ENCODE results near the gene LMTK3. TPM values are rescaled to one million over a fixed set of nuclear protein-coding genes. Genes with fewer than 3 reads are reported as not detected.
"Not testable (repeated sequence)": the region's sequence is repeated elsewhere in the genome, so short reads cannot be mapped to it uniquely, and the experiment has no call there.

Gene LMTK3
- total RNA-seq, 1 donor from 2014 or later: 4.2 TPM

DNA sequence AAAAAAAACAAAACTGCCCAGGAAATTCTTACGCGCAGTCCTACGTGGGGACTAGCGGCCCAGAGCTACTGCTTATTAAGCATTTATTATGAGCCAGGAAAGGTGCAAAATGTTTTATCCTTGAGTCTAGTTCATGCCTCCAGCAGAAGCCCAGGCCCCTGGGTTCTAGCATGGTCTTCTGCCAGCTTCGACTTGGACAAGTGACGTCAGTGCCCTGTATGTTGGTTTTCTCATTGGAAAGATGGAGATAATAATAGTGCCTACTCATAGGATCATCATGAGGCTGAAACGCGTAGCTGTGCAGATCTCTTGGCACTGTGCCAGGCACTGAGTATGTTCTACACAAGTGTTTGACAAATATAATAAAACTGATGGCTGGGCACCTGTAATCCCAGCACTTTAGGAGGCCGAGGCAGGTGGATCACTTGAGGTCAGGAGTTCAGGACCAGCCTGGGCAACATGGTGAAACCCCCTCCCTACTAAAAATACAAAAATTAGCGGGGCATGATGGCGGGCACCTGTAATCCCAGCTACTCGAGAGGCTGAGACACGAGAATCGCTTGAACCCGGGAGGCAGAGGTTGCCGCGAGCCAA lies 28.0 kb upstream of the LMTK3 start:
- DNase-seq (ENCODE audit: low read depth): no peak
- TF ChIP-seq, protein P1, sequence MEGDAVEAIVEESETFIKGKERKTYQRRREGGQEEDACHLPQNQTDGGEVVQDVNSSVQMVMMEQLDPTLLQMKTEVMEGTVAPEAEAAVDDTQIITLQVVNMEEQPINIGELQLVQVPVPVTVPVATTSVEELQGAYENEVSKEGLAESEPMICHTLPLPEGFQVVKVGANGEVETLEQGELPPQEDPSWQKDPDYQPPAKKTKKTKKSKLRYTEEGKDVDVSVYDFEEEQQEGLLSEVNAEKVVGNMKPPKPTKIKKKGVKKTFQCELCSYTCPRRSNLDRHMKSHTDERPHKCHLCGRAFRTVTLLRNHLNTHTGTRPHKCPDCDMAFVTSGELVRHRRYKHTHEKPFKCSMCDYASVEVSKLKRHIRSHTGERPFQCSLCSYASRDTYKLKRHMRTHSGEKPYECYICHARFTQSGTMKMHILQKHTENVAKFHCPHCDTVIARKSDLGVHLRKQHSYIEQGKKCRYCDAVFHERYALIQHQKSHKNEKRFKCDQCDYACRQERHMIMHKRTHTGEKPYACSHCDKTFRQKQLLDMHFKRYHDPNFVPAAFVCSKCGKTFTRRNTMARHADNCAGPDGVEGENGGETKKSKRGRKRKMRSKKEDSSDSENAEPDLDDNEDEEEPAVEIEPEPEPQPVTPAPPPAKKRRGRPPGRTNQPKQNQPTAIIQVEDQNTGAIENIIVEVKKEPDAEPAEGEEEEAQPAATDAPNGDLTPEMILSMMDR (conservative IDR thresholded peaks at IDR 0.05; ENCODE audit: low read depth, low read length): no peak
- H3K4me3 ChIP-seq (ENCODE audit: low read depth, low read length): no peak overlapping the region

DNA sequence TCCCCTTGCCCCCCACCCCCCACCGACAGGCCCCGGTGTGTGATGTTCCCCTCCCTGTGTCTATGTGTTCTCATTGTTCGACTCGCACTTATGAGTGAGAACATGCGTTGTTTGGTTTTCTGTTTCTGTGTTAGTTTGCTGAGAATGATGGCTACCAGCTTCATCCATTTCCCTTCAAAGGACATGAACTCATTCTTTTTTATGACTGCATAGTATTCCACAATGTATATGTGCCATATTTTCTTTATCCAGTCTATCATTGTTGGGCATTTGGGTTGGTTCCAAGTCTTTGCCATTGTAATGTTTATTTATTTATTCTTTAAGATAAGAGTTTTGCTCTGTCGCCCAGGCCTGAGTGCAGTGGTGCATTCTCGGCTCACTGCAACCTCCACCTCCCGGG lies 26.4 kb upstream of the LMTK3 start:
- H3K4me3 ChIP-seq (ENCODE audit: low read depth, low read length); DNase-seq (ENCODE audit: low read depth): not testable (repeated sequence)

DNA sequence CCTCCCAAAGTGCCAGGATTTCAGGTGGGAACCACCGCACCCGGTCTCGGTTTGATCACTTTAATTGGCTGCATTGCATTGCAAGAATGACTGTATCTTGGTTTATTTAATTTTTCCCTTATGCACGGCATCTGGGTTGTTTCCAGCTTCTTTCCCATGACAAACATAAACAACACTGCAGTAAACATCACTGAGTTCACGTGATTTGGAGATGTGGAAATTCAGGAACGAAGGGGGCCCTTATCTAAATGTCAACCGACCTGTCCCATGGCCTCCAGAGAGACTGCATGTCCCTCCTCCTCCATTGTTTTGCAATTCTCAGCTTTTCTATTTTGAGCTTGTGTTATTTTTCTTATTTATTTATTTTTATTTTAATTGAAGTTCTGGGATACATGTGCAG lies 25.9 kb upstream of the LMTK3 start:
- DNase-seq (ENCODE audit: low read depth): no peak
- no peak overlapping the region for H3K4me3 ChIP-seq (ENCODE audit: low read depth, low read length)
- TF ChIP-seq, protein P1 (conservative IDR thresholded peaks at IDR 0.05; ENCODE audit: low read depth, low read length): no peak

DNA sequence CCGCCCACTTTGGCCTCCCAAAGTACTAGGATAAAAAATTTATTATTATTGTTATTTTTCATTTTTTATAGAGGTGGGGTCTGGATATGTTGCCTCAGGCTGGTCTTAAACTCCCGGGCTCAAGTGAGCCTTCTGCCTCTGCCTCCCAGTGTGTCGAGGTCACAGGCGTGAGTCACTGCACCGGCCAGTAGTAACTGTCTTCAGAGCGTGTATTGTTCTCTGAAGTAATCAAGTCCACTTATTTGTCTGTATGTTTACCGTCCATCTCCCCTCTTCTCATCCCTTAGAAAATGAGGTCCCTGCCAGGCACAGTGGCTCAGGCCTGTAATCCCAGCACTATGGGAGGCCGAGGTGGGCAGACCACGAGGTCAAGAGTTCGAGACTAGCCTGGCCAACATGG lies 22.1 kb upstream of the LMTK3 start:
- H3K4me3 ChIP-seq (ENCODE audit: low read depth, low read length): no peak overlapping the region
- TF ChIP-seq, protein P1 (conservative IDR thresholded peaks at IDR 0.05; ENCODE audit: low read depth, low read length): no peak
- no peak for DNase-seq (ENCODE audit: low read depth)

DNA sequence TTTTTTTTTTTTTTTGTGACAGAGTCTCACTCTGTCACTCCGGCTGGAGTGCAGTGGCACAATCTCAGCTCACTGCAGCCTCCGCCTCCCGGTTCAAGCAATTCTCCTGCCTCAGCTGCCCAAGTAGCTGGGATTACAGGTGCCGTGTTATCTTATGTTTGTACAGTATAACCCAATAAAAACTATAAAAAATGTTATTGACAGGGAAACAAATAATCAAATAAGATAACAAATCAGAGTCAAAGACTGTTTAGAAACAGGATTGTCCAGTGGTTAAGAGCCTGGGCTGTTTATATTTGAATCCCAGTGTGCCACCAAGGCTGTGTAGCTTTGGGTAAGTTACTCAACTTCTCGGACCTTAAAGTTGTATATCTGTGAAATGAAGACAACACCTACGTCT lies 19.1 kb upstream of the LMTK3 start:
- DNase-seq (ENCODE audit: low read depth): no peak
- TF ChIP-seq, protein P1 (conservative IDR thresholded peaks at IDR 0.05; ENCODE audit: low read depth, low read length): no peak
- no peak overlapping the region for H3K4me3 ChIP-seq (ENCODE audit: low read depth, low read length)

DNA sequence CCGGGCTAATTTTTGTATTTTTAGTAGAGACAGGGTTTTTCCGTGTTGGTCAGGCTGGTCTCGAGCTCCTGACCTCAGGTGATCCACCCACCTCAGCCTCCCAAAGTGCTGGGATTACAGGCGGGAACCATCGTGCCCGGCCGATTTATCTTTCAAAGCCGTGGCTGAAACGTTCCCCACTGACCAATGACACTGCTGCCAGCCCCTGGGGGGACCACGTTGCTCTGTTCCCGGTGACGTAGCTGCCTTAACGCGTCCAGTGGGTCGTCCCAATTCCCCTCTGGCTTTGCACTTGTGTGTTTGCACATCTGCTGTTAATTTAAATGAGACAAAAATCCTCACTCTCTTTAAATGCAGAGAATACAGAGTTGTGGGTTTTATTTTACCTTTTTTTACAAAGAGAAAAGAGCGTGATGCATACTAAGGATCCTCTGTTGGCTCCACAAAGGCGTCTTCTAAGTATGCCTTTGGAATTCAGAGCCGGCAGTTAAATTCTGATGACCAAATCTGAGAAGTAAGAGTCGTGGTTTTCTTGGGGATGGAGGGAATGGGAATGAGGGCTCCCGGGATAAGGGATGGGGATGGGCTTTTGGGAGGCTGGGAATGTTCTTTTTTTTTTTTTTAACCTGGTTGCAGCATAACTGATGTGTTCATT lies 18.6 kb upstream of the LMTK3 start:
- no peak overlapping the region for H3K4me3 ChIP-seq (ENCODE audit: low read depth, low read length)
- DNase-seq (ENCODE audit: low read depth): no peak
- TF ChIP-seq, protein P1 (conservative IDR thresholded peaks at IDR 0.05; ENCODE audit: low read depth, low read length): no peak

DNA sequence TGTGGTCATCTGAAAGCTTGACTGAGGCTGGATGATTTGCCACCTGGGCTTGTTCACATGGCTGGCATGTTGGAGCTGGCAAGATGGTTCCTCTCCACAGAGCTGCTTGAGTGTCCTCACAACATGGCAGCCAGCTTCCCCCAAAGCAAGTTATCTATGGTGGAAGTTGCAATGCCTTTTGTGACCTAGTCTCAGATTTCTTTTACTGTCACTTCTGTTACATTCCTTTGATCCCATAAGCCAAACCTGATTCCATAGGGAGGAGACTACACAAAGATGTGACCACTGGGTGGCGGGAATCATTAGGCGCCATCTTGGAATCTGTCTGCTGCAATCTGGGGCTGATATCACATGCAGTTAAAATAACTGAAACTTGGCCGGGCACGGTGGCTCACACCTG lies 17.5 kb upstream of the LMTK3 start:
- DNase-seq (ENCODE audit: low read depth): no peak
- H3K4me3 ChIP-seq (ENCODE audit: low read depth, low read length): no peak overlapping the region
- TF ChIP-seq, protein P1 (conservative IDR thresholded peaks at IDR 0.05; ENCODE audit: low read depth, low read length): no peak
